ENCODE data around the gene LRRFIP2.

DNA sequence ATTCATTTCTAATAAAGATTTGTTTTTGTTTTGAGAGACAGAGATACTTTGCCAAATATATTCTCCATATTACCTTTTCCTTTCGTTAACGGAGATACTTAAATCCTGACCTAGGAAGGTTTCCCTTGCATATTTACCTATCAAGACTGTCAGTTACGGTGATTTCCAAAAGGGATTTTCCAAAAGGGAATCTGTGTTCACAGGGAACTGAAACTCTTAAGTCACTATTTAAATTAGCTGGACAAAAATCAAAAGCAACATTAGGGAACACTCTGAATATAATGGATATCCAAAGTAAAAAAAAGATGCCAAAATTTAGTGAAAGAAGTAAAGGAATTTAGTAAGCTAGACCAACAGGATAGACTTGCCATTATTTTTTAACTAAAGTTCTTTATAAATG, 576 bp downstream of the LRRFIP2 start:
- TF ChIP-seq, protein P1, sequence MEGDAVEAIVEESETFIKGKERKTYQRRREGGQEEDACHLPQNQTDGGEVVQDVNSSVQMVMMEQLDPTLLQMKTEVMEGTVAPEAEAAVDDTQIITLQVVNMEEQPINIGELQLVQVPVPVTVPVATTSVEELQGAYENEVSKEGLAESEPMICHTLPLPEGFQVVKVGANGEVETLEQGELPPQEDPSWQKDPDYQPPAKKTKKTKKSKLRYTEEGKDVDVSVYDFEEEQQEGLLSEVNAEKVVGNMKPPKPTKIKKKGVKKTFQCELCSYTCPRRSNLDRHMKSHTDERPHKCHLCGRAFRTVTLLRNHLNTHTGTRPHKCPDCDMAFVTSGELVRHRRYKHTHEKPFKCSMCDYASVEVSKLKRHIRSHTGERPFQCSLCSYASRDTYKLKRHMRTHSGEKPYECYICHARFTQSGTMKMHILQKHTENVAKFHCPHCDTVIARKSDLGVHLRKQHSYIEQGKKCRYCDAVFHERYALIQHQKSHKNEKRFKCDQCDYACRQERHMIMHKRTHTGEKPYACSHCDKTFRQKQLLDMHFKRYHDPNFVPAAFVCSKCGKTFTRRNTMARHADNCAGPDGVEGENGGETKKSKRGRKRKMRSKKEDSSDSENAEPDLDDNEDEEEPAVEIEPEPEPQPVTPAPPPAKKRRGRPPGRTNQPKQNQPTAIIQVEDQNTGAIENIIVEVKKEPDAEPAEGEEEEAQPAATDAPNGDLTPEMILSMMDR (conservative IDR thresholded peaks at IDR 0.05) = no peak
- no peak for TF ChIP-seq ZFX (IDR thresholded peaks at IDR 0.05)

Data from C4-2B (cell line).